GM18951 (cell line): ENCODE measurements around the gene TXK.

ENCODE experiments used
- POLR2A ChIP-seq: IDR thresholded peaks from 4 replicates; pipeline ENCODE4 v1.6.1; 2011; ENCODE audit warnings: mild to moderate bottlenecking; ENCODE audit not compliant: insufficient read length, insufficient read depth; ENCODE audit errors: extremely low read depth
- in situ Hi-C: fragments of 300-500 bp; cut with MboI; formaldehyde crosslinking; loops from one replicate; pipeline ENCODE4 v1.12.0; 2022; ENCODE audit warnings: low sequenced_read_pairs, mixed read lengths, inconsistent platforms; ENCODE audit not compliant: unreplicated experiment

The TXK gene

DNA sequence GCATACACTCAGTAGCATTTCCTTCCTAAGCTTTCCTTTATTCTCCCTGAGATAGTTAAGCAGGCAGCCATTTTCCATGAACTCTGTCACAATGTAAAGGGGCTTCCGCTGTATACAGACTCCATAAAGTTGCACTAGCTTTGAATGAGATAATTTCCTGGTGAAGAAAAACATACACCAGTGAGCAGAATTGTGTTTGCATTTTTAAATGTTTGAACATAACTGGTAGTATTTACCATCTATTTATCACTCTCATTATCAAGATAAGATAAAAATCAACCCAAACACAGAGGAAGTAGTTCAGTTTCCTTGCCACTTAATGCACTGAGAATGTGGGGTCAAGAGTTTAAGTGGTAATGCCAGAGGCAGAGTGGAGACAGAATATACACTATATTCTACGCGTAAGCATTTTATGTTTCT, 54.1 kb downstream of the TXK start:
- in situ Hi-C loops: loop anchor here (25.0 kb wide), 1 partner anchor 393 kb away; no protein-coding TSS in a partner anchor

GRCh38 chr4:48078862-48079655, 55.0 kb downstream of the TXK start:
- in situ Hi-C loops: loop anchor here (25.0 kb wide), 1 partner anchor 392 kb away; no protein-coding TSS in a partner anchor

More for the DNA sequence above, 54.1 kb downstream of the TXK start:
- TF ChIP-seq POLR2A: no peak

DNA sequence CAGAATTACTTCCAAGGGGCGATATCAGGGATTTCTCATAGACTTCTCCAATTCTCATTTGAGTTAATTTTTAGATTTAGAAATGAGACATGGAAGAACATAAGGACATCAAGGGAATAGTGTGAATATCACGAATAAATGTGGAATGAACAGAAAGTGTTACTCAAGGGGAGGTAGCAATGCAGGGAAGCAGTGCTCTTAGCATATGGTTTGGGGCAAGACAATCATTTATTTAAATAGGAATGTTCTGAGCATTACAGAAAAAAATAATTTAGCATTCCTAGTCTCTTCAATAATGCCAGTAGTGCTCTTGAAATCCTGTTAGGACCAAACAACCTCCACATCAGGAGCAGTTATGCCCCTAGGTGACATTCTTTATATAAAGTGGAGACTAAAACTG, 55.6 kb downstream of the TXK start:
- TF ChIP-seq POLR2A: no peak
- in situ Hi-C loops: loop anchor here (25.0 kb wide), 1 partner anchor 391 kb away; no protein-coding TSS in a partner anchor

More at GRCh38 chr4:48078862-48079655, 55.0 kb downstream of the TXK start:
- no peak for TF ChIP-seq POLR2A

DNA sequence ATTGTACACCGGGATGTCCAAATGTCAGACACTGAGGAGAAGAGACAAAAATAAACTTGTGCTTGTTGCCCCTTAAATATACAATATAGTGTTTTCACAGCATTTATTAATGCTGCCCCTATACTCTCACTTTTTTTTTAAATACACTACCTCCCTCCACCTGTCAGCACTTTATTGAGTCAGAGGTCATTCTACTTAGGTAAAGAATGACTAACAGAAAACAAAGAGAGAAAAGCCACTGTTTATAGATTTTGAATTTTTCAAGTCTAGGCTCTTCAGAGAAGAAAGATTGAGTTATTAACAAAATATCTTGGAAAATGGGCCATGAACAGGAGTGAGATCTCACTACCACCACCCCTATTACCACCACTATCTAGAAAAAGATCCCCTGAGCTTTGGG, 59.4 kb downstream of the TXK start:
- no peak for TF ChIP-seq POLR2A
- in situ Hi-C loops: loop anchor here (25.0 kb wide), 1 partner anchor 387 kb away; no protein-coding TSS in a partner anchor

DNA sequence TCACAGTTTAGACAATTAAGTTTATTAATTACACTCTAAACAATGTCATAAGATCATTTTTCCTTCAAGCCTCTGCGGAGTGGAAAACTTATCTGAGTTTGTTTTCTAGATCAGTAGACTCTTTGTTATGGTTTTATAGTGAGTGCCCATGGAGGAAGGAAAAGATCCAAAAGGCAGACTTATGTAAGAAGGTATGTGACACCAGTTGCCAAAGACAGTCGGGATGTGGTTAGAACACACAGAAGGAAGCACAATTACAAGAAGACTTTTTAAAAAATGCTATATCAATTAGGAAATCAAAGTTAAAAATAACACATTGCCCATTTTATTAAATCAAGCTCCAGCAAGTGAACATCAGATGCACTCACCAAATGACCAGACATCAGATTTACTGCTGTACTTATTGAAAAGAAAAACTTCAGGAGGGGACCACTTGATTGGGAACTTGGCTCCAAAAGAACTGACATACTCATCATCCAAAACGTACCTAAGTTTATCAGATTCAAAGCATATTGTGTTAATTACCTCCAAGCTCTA, 60.4 kb downstream of the TXK start:
- no peak for TF ChIP-seq POLR2A
- in situ Hi-C loops: no loop called here

DNA sequence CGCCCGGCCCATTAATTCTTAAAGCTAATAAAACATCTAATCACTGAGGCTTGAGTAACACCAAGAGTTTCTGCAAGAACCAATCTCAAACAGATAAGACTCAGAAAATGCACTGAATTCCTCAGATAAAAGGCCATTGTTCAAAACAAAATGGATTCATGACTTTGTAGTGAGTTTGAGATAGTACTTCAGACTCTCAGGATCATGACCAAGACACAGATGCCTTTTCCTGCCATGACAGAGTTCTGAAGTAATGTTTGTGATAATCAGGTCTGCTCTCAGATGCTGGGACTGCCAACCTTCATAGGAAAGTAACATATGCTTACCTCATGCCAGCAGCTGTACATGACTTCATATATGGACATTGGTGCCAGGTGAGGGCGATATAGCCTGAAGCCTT, 62.9 kb downstream of the TXK start:
- no peak for TF ChIP-seq POLR2A

GRCh38 chr4:48069026-48069425, 65.0 kb downstream of the TXK start:
- in situ Hi-C loops: no loop called here

More for the DNA sequence above, 62.9 kb downstream of the TXK start:
- in situ Hi-C loops: no loop called here

DNA sequence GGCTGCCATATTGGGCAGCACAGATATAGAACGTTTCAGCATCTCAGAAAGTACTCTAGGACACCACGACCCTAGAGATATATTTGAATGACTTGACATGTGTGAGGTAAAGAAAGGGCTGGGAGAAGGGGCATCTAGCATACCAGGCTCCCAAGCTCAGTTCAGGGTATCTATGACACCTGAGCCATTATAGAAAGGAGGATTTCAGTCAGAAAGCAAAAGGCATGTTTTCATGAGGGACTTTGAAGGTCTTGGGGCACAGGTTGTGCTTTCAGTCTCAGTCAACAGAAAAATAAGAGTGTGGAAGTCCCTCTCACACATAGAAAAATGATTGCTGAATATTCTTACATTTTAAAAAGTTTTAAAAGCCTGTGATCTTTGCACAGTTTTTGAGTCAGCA, 65.9 kb downstream of the TXK start:
- no peak for TF ChIP-seq POLR2A
- in situ Hi-C loops: no loop called here

More at GRCh38 chr4:48069026-48069425, 65.0 kb downstream of the TXK start:
- no peak for TF ChIP-seq POLR2A

DNA sequence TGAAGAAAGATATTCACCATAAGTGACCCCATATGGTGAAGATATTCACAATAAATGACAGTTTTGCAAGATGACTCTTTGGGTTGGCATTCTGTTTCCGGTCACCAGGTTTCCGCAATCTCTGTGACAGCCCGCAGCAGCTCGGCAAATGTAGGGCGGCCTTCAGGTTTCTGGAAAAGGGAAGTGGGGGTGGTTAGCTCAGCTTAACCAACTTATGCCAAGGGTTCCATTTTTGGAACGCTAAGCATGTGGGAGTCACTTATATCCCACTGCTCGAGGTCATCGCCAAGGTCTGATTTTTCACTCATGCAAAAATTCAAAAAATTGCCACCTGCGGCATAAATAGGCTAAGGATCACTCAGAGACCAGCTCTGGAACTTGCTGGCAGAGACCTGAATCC, 66.5 kb downstream of the TXK start:
- in situ Hi-C loops: no loop called here
- TF ChIP-seq POLR2A: no peak

GRCh38 chr4:48065587-48066052, 68.4 kb downstream of the TXK start:
- TF ChIP-seq POLR2A: no peak
- in situ Hi-C loops: no loop called here

DNA sequence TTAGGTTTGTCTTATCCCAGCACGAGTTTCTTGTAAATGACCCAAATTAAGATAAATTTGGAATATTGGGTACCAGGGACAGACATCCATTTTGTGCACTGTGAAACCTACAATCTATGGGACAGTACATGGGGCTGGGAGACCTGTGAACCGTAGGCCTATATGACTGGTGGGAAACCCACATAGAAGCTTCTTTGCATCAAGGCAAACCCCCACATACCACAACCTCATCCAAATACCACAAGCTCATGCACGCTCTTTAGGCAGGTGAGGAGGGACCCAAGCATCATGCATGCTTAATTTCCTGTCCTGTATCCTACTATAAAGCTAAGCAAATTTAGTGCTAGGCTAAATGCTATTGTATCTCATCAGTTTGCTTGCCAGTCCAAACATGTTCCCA, 69.7 kb downstream of the TXK start:
- TF ChIP-seq POLR2A: no peak
- in situ Hi-C loops: no loop called here

DNA sequence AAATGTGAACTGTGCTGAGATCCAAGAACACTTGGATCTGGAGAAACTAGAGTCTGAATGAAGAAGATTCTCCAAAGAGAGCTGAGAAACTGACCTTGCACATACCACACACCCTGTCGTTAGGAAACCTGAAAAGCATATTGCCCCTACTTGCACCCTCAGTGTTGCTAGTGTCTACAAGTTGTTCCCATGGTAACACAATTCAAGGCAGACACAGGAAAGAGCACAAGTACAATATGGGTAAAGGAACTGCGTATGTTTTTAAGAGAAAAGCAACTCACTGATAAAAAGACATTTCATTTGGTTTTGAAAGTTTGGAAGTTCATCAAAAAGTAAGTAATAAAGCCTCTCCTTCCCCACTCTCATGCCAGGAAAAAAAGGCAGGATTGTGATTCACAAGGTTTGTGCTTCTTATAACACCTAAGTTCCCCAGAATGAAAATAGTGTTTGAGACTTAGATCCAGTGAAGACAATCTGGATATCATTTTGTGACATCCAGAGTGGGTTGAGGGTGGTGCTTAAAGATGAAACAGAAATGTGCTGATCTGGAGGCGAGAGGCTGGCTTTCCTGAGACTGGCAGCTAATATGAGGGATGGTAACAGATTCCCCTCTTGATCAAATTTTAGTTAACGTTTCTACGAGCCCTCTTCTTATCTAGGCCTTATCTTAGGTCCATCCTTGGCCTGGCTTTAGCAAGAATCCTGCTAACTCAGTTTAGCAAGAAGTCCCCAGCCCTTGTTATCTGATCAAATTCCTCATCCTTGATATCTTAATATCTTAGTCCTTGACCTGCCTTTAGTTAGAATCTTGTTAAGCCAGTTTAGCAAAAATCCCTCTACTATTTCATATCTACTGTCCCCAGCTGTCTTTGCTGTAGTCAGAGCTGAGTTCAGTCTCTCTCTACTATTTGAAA, 75.2 kb downstream of the TXK start:
- in situ Hi-C loops: no loop called here

GRCh38 chr4:48051078-48051477, 83.0 kb downstream of the TXK start:
- in situ Hi-C loops: no loop called here

More for the DNA sequence above, 75.2 kb downstream of the TXK start:
- TF ChIP-seq POLR2A: no peak

DNA sequence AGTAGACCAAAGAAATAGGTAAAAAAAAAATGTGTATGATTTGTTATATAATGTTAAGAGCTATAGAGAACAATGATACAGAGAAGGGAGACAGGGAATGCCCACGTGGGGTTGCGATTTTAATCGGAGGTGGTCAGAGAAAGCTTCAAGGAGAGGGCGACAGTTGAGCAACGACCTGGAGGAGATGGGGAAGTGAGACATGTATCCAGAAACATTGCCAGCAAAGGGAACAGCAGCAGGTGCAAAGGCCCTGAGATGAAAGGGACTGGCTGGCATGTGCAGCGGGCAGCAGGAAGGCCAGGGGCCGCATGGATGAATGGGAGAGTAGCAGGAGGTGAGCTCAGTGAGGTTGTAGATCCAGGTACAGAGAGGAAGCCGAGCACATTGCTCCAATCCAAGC, 84.6 kb downstream of the TXK start:
- in situ Hi-C loops: no loop called here
- no peak for TF ChIP-seq POLR2A

More at GRCh38 chr4:48051078-48051477, 83.0 kb downstream of the TXK start:
- TF ChIP-seq POLR2A: no peak
